Measurements from ENCODE around the gene NPAS3. TPM values are rescaled to one million over a fixed set of nuclear protein-coding genes. Genes with fewer than 3 reads are reported as not detected.

Gene NPAS3
- total RNA-seq, 4 donors from 2014 or later, result 0.13 to 1.1 (median 0.47) TPM; not detected in 1

GRCh38 chr14:33237115-33237740 lies 298.5 kb downstream of the NPAS3 start:
- DNase-seq, result no peak
- H3K4me3 ChIP-seq, result no peak overlapping the region
- H3K9me3 ChIP-seq, result no peaks in the 10 kb centered on the region
- H3K27ac ChIP-seq, result no peak overlapping the region
- no peaks in the 10 kb centered on the region for H3K27me3 ChIP-seq
- intact Hi-C loops (cut with DNase I), result no loop called here
- no peaks in the 10 kb centered on the region for H3K36me3 ChIP-seq
- 52 to 63% methylated on average over 4 of the region's 4 CpGs for WGBS, 2 donors
- no peaks in the 10 kb centered on the region for H3K4me1 ChIP-seq
- no peak for TF ChIP-seq POLR2A (IDR thresholded peaks at IDR 0.05)
- TF ChIP-seq CTCF (IDR thresholded peaks at IDR 0.05), result no peak

GRCh38 chr14:33239465-33239864 lies 300.8 kb downstream of the NPAS3 start:
- intact Hi-C loops (cut with DNase I), result no loop called here
- DNase-seq, result no peak
- TF ChIP-seq CTCF (IDR thresholded peaks at IDR 0.05), result no peak
- no peak for TF ChIP-seq POLR2A (IDR thresholded peaks at IDR 0.05)
- 58 to 75% methylated on average over 1 of the region's 1 CpG for WGBS, 2 donors
- Histone ChIP-seq H3K4me1 (no peaks in the 10 kb centered on the region), H3K36me3 (no peaks in the 10 kb centered on the region), H3K27ac (no peak overlapping the region), H3K4me3 (no peak overlapping the region), H3K9me3 (no peaks in the 10 kb centered on the region), H3K27me3 (no peaks in the 10 kb centered on the region)

- no peak for DNase-seq
- Histone ChIP-seq H3K4me1 (no peaks in the 10 kb centered on the region), H3K36me3 (no peaks in the 10 kb centered on the region), H3K9me3 (no peaks in the 10 kb centered on the region), H3K27me3 (no peaks in the 10 kb centered on the region), H3K27ac (no peak overlapping the region), H3K4me3 (no peak overlapping the region)
- WGBS, 2 donors, result 31 to 55% methylated on average over 2 of the region's 2 CpGs
- intact Hi-C loops (cut with DNase I), result no loop called here
- no peak for TF ChIP-seq CTCF (IDR thresholded peaks at IDR 0.05)
- no peak for TF ChIP-seq POLR2A (IDR thresholded peaks at IDR 0.05)
Observed at GRCh38 chr14:33240466-33240865, 301.8 kb downstream of the NPAS3 start.

GRCh38 chr14:33241331-33241730 lies 302.7 kb downstream of the NPAS3 start:
- no peak for DNase-seq
- H3K27me3 ChIP-seq, result no peaks in the 10 kb centered on the region
- WGBS, 2 donors, result 76 to 81% methylated on average over 3 of the region's 3 CpGs
- no peak overlapping the region for H3K4me3 ChIP-seq
- no peak overlapping the region for H3K27ac ChIP-seq
- TF ChIP-seq POLR2A (IDR thresholded peaks at IDR 0.05), result no peak
- TF ChIP-seq CTCF (IDR thresholded peaks at IDR 0.05), result no peak
- H3K36me3 ChIP-seq, result no peaks in the 10 kb centered on the region
- no peaks in the 10 kb centered on the region for H3K9me3 ChIP-seq
- H3K4me1 ChIP-seq, result no peaks in the 10 kb centered on the region
- intact Hi-C loops (cut with DNase I), result no loop called here

GRCh38 chr14:33249233-33249820 lies 310.6 kb downstream of the NPAS3 start:
- intact Hi-C loops (cut with DNase I), result no loop called here

More at GRCh38 chr14:33249233-33249820, 310.6 kb downstream of the NPAS3 start:
- no peaks in the 10 kb centered on the region for H3K27me3 ChIP-seq
- WGBS, 2 donors, result 76 to 77% methylated on average over 6 of the region's 6 CpGs
- H3K36me3 ChIP-seq, result no peaks in the 10 kb centered on the region
- no peak overlapping the region for H3K4me3 ChIP-seq
- no peak overlapping the region for H3K27ac ChIP-seq
- DNase-seq, result no peak
- no peak for TF ChIP-seq CTCF (IDR thresholded peaks at IDR 0.05)
- TF ChIP-seq POLR2A (IDR thresholded peaks at IDR 0.05), result no peak
- H3K9me3 ChIP-seq, result no peaks in the 10 kb centered on the region
- no peaks in the 10 kb centered on the region for H3K4me1 ChIP-seq
